ENCODE measurements around the gene TGFBR3L. TPM values are rescaled to one million over a fixed set of nuclear protein-coding genes. Genes with fewer than 3 reads are reported as not detected.
"Not testable (repeated sequence)": the region's sequence is repeated elsewhere in the genome, so short reads cannot be mapped to it uniquely, and the experiment has no call there.

TGFBR3L gene
- total and polyA plus RNA-seq, 4 experiments from 2014 or later = 0.93 to 1.00 TPM; not detected in 2

DNA sequence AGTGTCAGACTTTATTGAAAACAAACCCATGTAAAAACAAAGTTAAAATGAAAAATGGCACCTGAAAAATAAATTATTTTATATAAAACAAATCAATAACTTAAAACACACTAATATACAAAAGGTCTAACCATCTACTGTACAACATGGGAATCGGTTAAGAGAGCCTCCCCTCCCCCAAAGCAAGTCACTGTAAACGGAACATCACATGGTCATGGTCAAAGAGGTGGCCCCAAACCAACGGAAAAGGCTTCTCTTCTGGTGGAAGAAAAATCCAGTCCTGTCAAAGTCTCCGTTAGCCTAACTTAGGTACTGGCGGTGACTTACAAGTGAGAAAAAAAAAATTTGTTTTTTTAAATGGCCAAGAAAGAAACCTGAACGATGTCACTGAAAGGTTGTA is 44.6 kb downstream of the TGFBR3L start:
- Mint-ChIP-seq H3K9me3 (no peaks in the 10 kb centered on the region), H3K4me3 (no peak overlapping the region), H3K36me3 (peaks cover 10 to 22% of the 10 kb centered on the region in 2 donors), H3K27ac (peak overlapping the region in 1 of 7 donors; percentile 47), H3K27me3 (no peaks in the 10 kb centered on the region), H3K4me1 (no peaks in the 10 kb centered on the region)
- Histone ChIP-seq H3K27ac (ENCODE audit: low read depth, low read length) (no peak overlapping the region), H3K27me3 (ENCODE audit: insufficient read depth, low read length) (no peaks in the 10 kb centered on the region), H3K36me3 (ENCODE audit: insufficient read depth, low read length) (peaks cover 25% of the 10 kb centered on the region), H3K4me3 (ENCODE audit: low read length in 2 of 2) (no peak overlapping the region), H3K4me1 (ENCODE audit: insufficient read depth, low read length) (no peaks in the 10 kb centered on the region), H3K9me3 (ENCODE audit: control insufficient read depth in 1 of 2, low read length in 2 of 2) (no peaks in the 10 kb centered on the region)
- CTCF ChIA-PET (ENCODE audit: partially characterized antibody) = interaction anchor here (1.4 kb wide), 1 partner anchor 15 kb away, joined by 4 read pairs; no protein-coding TSS in a partner anchor
- intact Hi-C loops (cut with micrococcal nuclease) = no loop called here
- POLR2A ChIA-PET (ENCODE audit: partially characterized antibody) = no interaction called here
- DNase-seq = no peak

- H3K27me3 Mint-ChIP-seq; POLR2A ChIA-PET (ENCODE audit: partially characterized antibody); intact Hi-C loops (cut with micrococcal nuclease); H3K4me3 ChIP-seq (ENCODE audit: low read length in 2 of 2); H3K27ac Mint-ChIP-seq; H3K4me1 ChIP-seq (ENCODE audit: insufficient read depth, low read length); DNase-seq; H3K4me3 Mint-ChIP-seq; H3K27me3 ChIP-seq (ENCODE audit: insufficient read depth, low read length); H3K9me3 ChIP-seq (ENCODE audit: control insufficient read depth in 1 of 2, low read length in 2 of 2); H3K4me1 Mint-ChIP-seq; H3K9me3 Mint-ChIP-seq; H3K27ac ChIP-seq (ENCODE audit: low read depth, low read length): not testable (repeated sequence)
- peaks cover 15 to 29% of the 10 kb centered on the region in 2 donors for H3K36me3 Mint-ChIP-seq
- CTCF ChIA-PET (ENCODE audit: partially characterized antibody) = interaction anchor here (1.0 kb wide), 1 partner anchor 17 kb away, joined by 3 read pairs; no protein-coding TSS in a partner anchor
- H3K36me3 ChIP-seq (ENCODE audit: insufficient read depth, low read length) = peaks cover 39% of the 10 kb centered on the region
Measured at GRCh38 chr19:7961082-7961481, 46.5 kb downstream of the TGFBR3L start.

DNA sequence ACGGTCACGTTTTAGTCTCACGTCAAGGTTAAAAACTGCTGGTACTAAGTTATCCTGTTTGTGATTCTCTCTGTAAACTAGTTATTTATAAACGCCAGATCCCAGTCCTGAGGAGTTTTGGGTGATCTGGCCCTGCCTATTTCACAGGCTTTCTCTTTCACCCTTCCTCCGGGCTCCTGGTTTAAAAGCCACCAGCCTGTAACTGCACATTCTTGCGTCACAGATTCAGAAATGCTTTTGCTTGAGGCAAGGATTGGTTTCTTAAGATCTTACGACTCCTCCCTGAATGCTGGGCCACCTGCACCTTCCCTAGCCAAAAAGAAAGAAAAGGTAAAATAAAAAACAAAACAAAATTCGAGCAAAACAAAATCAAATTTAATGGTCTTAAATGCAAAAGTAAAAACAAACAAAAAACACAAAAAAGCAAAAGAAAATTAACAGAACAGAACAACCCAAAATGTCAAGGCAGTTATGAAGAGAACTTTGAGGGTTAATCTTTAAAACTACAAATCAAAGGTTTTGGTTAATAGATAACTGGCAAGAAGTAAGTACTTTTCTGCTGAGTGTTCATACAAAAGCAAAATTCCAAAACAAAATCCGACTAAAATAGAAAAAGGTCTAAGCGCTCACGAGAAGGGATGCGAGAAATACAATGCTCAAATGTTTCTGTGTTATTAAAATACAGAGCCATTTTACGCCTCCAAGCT is 47.4 kb downstream of the TGFBR3L start:
- no peaks in the 10 kb centered on the region for H3K9me3 Mint-ChIP-seq
- Histone ChIP-seq H3K27ac (ENCODE audit: low read depth, low read length) (no peak overlapping the region), H3K4me3 (ENCODE audit: low read length in 2 of 2) (no peak overlapping the region), H3K4me1 (ENCODE audit: insufficient read depth, low read length) (no peaks in the 10 kb centered on the region), H3K9me3 (ENCODE audit: control insufficient read depth in 1 of 2, low read length in 2 of 2) (no peaks in the 10 kb centered on the region), H3K36me3 (ENCODE audit: insufficient read depth, low read length) (peaks cover 44% of the 10 kb centered on the region), H3K27me3 (ENCODE audit: insufficient read depth, low read length) (no peaks in the 10 kb centered on the region)
- H3K27me3 Mint-ChIP-seq = no peaks in the 10 kb centered on the region
- H3K27ac Mint-ChIP-seq = no peak overlapping the region
- ChIA-PET POLR2A (ENCODE audit: partially characterized antibody) (no interaction called here), CTCF (ENCODE audit: partially characterized antibody) (no interaction called here)
- H3K4me1 Mint-ChIP-seq = peaks cover 0 to 2% (median 0%) of the 10 kb centered on the region in 4 donors
- no peak overlapping the region for H3K4me3 Mint-ChIP-seq
- intact Hi-C loops (cut with micrococcal nuclease) = no loop called here
- no peak for DNase-seq
- H3K36me3 Mint-ChIP-seq = peaks cover 18 to 33% of the 10 kb centered on the region in 2 donors

GRCh38 chr19:7962644-7963268 is 48.1 kb downstream of the TGFBR3L start:
- CTCF ChIA-PET (ENCODE audit: partially characterized antibody) = no interaction called here

DNA sequence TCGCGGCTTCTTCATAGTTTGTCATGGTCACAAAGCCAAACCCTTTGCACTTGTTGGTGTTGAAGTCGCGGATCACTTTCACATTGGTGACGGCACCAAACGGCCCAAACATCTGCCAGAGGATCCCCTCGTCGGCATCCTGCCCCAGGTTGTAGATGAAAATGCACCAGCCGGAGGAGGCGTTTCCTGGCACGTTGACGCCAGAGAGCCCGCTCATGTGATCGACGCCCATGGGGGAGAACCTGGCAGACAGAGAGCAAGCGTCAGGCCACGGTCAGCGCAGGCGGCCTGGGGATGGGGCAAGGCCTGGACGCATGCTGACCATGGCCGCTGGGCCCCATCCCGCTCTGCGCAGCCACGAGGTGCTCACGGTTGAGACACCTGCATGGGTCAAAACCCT is 48.9 kb downstream of the TGFBR3L start:
- peaks cover 0 to 2% (median 0%) of the 10 kb centered on the region in 4 donors for H3K4me1 Mint-ChIP-seq
- H3K9me3 Mint-ChIP-seq = no peaks in the 10 kb centered on the region
- H3K36me3 ChIP-seq (ENCODE audit: insufficient read depth, low read length) = peaks cover 50% of the 10 kb centered on the region
- H3K4me3 ChIP-seq (ENCODE audit: low read length in 2 of 2) = no peak overlapping the region
- ChIA-PET POLR2A (ENCODE audit: partially characterized antibody) (no interaction called here), CTCF (ENCODE audit: partially characterized antibody) (interaction anchor here (1.3 kb wide), 1 partner anchor 39 kb away, joined by 4 read pairs; no protein-coding TSS in a partner anchor)
- no peak overlapping the region for H3K27ac Mint-ChIP-seq
- no peak overlapping the region for H3K27ac ChIP-seq (ENCODE audit: low read depth, low read length)
- no peaks in the 10 kb centered on the region for H3K4me1 ChIP-seq (ENCODE audit: insufficient read depth, low read length)
- no peaks in the 10 kb centered on the region for H3K27me3 ChIP-seq (ENCODE audit: insufficient read depth, low read length)
- H3K9me3 ChIP-seq (ENCODE audit: control insufficient read depth in 1 of 2, low read length in 2 of 2) = no peaks in the 10 kb centered on the region
- intact Hi-C loops (cut with micrococcal nuclease) = no loop called here
- no peaks in the 10 kb centered on the region for H3K27me3 Mint-ChIP-seq
- peaks cover 23 to 45% of the 10 kb centered on the region in 2 donors for H3K36me3 Mint-ChIP-seq
- no peak for DNase-seq
- H3K4me3 Mint-ChIP-seq = no peak overlapping the region

More at GRCh38 chr19:7962644-7963268, 48.1 kb downstream of the TGFBR3L start:
- no peak for DNase-seq
- POLR2A ChIA-PET (ENCODE audit: partially characterized antibody) = no interaction called here
- Histone ChIP-seq H3K27ac (ENCODE audit: low read depth, low read length) (no peak overlapping the region), H3K4me1 (ENCODE audit: insufficient read depth, low read length) (no peaks in the 10 kb centered on the region), H3K4me3 (ENCODE audit: low read length in 2 of 2) (no peak overlapping the region), H3K27me3 (ENCODE audit: insufficient read depth, low read length) (no peaks in the 10 kb centered on the region), H3K9me3 (ENCODE audit: control insufficient read depth in 1 of 2, low read length in 2 of 2) (no peaks in the 10 kb centered on the region), H3K36me3 (ENCODE audit: insufficient read depth, low read length) (peaks cover 49% of the 10 kb centered on the region)
- no peaks in the 10 kb centered on the region for H3K27me3 Mint-ChIP-seq
- H3K9me3 Mint-ChIP-seq = no peaks in the 10 kb centered on the region
- no peak overlapping the region for H3K4me3 Mint-ChIP-seq
- peaks cover 23 to 39% of the 10 kb centered on the region in 2 donors for H3K36me3 Mint-ChIP-seq
- H3K27ac Mint-ChIP-seq = no peak overlapping the region
- intact Hi-C loops (cut with micrococcal nuclease) = no loop called here
- peaks cover 0 to 2% (median 0%) of the 10 kb centered on the region in 4 donors for H3K4me1 Mint-ChIP-seq

DNA sequence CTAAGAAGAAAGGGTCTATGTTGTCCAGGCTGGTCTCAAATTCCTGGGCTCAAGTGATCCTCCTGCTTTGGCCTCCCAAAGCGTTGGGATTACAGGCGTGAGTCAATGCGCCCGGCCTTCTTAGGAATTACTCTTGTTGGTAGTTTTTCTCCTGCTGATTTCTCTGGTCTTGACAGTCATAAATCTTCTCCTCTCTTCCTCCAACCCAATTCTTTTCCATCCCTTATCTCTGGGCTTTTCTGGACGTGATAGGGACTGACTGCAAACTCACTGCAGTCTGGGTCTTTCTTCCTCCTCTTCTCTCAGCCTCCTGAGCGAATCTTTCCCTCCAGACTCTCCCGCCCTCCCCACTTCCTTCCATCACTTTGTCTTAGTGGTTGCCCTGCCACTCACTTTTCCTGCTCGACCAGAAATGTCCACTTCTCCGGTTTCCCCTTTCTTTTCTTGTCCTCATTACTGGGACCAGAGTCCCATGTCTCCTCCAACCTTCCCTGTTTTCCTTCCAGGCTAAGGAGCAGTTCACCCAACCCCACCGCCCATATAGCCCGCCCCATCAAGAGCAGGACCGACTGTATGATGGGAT is 50.7 kb downstream of the TGFBR3L start:
- intact Hi-C loops (cut with micrococcal nuclease) = no loop called here
- ChIA-PET CTCF (ENCODE audit: partially characterized antibody) (no interaction called here), POLR2A (ENCODE audit: partially characterized antibody) (no interaction called here)
- no peaks in the 10 kb centered on the region for H3K27me3 ChIP-seq (ENCODE audit: insufficient read depth, low read length)
- no peaks in the 10 kb centered on the region for H3K27me3 Mint-ChIP-seq
- peaks cover 0 to 2% (median 0%) of the 10 kb centered on the region in 4 donors for H3K4me1 Mint-ChIP-seq
- H3K4me3 Mint-ChIP-seq = no peak overlapping the region
- H3K27ac Mint-ChIP-seq = peak overlapping the region in 3 of 7 donors; percentile 34 to 75 (median 38)
- no peak overlapping the region for H3K4me3 ChIP-seq (ENCODE audit: low read length in 2 of 2)
- no peak for DNase-seq
- no peak overlapping the region for H3K27ac ChIP-seq (ENCODE audit: low read depth, low read length)
- peaks cover 23 to 46% of the 10 kb centered on the region in 2 donors for H3K36me3 Mint-ChIP-seq
- H3K4me1 ChIP-seq (ENCODE audit: insufficient read depth, low read length) = no peaks in the 10 kb centered on the region
- no peaks in the 10 kb centered on the region for H3K9me3 Mint-ChIP-seq
- H3K9me3 ChIP-seq (ENCODE audit: control insufficient read depth in 1 of 2, low read length in 2 of 2) = no peaks in the 10 kb centered on the region
- H3K36me3 ChIP-seq (ENCODE audit: insufficient read depth, low read length) = peaks cover 54% of the 10 kb centered on the region

GRCh38 chr19:7965921-7966665 is 51.5 kb downstream of the TGFBR3L start:
- no peaks in the 10 kb centered on the region for H3K27me3 ChIP-seq (ENCODE audit: insufficient read depth, low read length)
- ChIA-PET POLR2A (ENCODE audit: partially characterized antibody) (no interaction called here), CTCF (ENCODE audit: partially characterized antibody) (interaction anchor here (0.9 kb wide), 1 partner anchor 21 kb away, joined by 4 read pairs; no protein-coding TSS in a partner anchor)
- Mint-ChIP-seq H3K36me3 (peaks cover 23 to 52% of the 10 kb centered on the region in 2 donors), H3K27ac (peak overlapping the region in 1 of 7 donors; percentile 42), H3K4me3 (no peak overlapping the region), H3K27me3 (no peaks in the 10 kb centered on the region), H3K9me3 (no peaks in the 10 kb centered on the region), H3K4me1 (peaks cover 0 to 2% (median 0%) of the 10 kb centered on the region in 4 donors)
- no peak overlapping the region for H3K4me3 ChIP-seq (ENCODE audit: low read length in 2 of 2)
- intact Hi-C loops (cut with micrococcal nuclease) = no loop called here
- no peaks in the 10 kb centered on the region for H3K9me3 ChIP-seq (ENCODE audit: control insufficient read depth in 1 of 2, low read length in 2 of 2)
- no peak for DNase-seq
- no peak overlapping the region for H3K27ac ChIP-seq (ENCODE audit: low read depth, low read length)
- no peaks in the 10 kb centered on the region for H3K4me1 ChIP-seq (ENCODE audit: insufficient read depth, low read length)
- peaks cover 54% of the 10 kb centered on the region for H3K36me3 ChIP-seq (ENCODE audit: insufficient read depth, low read length)

Measured in CD4-positive, alpha-beta memory T cell (primary cell).